Rectal smooth muscle tissue (tissue), 1 donor: ENCODE data around the gene DCAF7.

Source experiments
- H3K27ac ChIP-seq: one replicate; pipeline ENCODE4 v1.7.0; 2013; ENCODE audit warnings: low read depth, low read length, inconsistent platforms
- H3K27me3 ChIP-seq: one replicate; pipeline ENCODE4 v1.7.0; 2013; ENCODE audit warnings: low read length; ENCODE audit not compliant: control insufficient read depth, insufficient read depth
- H3K36me3 ChIP-seq: one replicate; pipeline ENCODE4 v1.7.0; 2013; ENCODE audit warnings: low read length; ENCODE audit not compliant: control insufficient read depth, insufficient read depth
- H3K4me1 ChIP-seq: one replicate; pipeline ENCODE4 v1.7.0; 2013; ENCODE audit warnings: low read length; ENCODE audit not compliant: control insufficient read depth, insufficient read depth
- H3K4me3 ChIP-seq: one replicate; pipeline ENCODE4 v1.7.0; 2013; ENCODE audit warnings: low read length
- H3K9ac ChIP-seq: one replicate; pipeline ENCODE4 v1.7.0; 2013; ENCODE audit warnings: low read length

DCAF7 gene

DNA sequence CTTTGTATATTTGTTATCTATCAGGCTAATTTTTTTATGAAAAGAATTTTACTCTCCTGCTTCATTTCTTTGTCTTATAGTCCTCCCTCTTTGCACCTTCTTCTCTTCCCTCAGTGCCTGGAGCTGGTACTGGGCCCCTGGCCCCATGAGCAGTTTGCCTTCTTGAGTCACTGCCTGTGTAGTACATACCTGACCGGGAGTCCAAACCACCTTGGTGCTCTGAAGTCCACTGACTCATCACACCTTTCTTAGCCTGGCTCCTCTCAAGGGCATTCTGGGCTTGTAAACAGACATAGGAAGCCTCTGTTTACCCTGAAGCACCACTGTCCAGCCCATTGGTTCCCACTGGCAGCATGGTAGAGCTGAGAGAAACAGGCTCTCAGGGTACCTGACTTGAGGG lies 39.4 kb downstream of the DCAF7 start:
- Histone ChIP-seq H3K27me3 (no peaks in the 10 kb centered on the region), H3K36me3 (peaks cover 28% of the 10 kb centered on the region), H3K4me1 (no peaks in the 10 kb centered on the region), H3K4me3 (no peak overlapping the region), H3K27ac (no peak overlapping the region), H3K9ac (no peak overlapping the region)

DNA sequence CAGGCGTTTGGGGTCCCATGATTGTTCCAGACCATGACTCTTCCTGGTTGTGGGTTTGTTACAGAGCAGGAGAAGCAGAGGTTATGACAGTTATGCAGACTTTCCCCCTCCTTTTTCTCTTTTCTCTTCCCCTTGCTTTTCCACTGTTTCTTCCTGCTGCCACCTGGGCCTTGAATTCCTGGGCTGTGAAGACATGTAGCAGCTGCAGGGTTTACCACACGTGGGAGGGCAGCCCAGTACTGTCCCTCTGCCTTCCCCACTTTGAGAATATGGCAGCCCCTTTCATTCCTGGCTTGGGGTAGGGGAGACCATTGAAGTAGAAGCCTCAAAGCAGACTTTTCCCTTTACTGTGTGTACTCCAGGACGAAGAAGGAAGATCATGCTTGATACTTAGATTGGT lies 42.5 kb downstream of the DCAF7 start:
- peaks cover 20% of the 10 kb centered on the region for H3K36me3 ChIP-seq
- H3K4me3 ChIP-seq = no peak overlapping the region
- no peak overlapping the region for H3K9ac ChIP-seq
- H3K27ac ChIP-seq = no peak overlapping the region
- no peaks in the 10 kb centered on the region for H3K4me1 ChIP-seq
- H3K27me3 ChIP-seq = no peaks in the 10 kb centered on the region

- H3K36me3 ChIP-seq = peaks cover 10% of the 10 kb centered on the region
Observed at GRCh38 chr17:63595132-63595531, 44.9 kb downstream of the DCAF7 start.

DNA sequence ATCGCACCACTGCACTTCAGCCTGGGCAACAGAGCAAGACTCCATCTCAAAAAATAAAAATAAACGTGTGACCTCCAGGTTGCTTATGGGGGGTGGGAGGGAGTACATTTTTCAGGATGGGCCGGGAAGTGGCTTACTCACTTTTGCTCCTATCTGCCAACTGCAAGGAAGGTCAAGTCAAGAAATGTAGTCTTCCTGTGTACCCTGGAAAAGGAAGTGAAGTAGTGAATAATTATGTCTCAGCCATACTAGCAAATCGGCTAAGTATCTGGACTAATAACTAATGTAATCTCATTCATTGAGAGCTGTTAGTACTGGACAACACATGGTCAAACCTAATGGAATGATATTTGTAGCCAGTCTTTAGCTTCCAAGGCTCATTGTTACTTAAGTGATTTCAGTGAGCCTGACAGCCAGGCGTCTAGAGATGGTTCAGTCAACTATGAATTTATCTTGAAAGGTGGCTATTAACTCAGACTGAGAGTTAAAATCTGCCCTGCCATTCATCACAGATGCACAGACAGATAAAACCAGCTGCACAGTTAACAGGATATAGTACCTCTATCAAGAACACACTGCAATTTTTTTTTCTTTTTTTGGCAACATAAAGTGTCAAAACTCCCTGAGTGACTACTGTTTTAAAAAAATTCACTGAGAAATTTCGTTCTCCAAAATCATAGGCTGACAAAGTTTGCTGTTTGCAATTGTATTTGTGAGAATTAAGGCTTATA lies 46.7 kb downstream of the DCAF7 start:
- H3K4me1 ChIP-seq = peaks cover 9% of the 10 kb centered on the region
- H3K9ac ChIP-seq = no peak overlapping the region
- H3K4me3 ChIP-seq = no peak overlapping the region
- H3K27me3 ChIP-seq = no peaks in the 10 kb centered on the region
- no peak overlapping the region for H3K27ac ChIP-seq
- no peaks in the 10 kb centered on the region for H3K36me3 ChIP-seq

More at GRCh38 chr17:63595132-63595531, 44.9 kb downstream of the DCAF7 start:
- Histone ChIP-seq H3K27me3 (no peaks in the 10 kb centered on the region), H3K27ac (no peak overlapping the region), H3K4me3 (no peak overlapping the region), H3K9ac (no peak overlapping the region), H3K4me1 (peaks cover 1% of the 10 kb centered on the region)

DNA sequence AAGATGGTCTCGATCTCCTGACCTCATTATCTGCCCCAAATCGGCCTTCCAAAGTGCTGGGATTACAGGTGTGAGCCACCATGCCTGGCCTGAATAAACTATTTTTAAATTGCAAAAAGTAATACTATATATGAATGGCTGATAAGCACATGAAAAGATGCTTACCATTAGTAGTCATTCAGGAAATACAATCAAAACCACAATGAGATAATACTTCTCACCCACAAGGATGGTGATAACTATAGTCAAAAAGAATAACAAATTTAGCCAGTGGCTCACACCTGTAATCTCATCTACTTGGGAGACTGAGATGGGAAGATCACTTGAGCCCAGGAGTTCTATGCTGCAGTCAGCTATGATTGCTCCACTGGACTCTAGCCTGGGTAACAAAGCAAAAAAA lies 48.0 kb downstream of the DCAF7 start:
- Histone ChIP-seq H3K36me3 (no peaks in the 10 kb centered on the region), H3K4me3 (no peak overlapping the region)

DNA sequence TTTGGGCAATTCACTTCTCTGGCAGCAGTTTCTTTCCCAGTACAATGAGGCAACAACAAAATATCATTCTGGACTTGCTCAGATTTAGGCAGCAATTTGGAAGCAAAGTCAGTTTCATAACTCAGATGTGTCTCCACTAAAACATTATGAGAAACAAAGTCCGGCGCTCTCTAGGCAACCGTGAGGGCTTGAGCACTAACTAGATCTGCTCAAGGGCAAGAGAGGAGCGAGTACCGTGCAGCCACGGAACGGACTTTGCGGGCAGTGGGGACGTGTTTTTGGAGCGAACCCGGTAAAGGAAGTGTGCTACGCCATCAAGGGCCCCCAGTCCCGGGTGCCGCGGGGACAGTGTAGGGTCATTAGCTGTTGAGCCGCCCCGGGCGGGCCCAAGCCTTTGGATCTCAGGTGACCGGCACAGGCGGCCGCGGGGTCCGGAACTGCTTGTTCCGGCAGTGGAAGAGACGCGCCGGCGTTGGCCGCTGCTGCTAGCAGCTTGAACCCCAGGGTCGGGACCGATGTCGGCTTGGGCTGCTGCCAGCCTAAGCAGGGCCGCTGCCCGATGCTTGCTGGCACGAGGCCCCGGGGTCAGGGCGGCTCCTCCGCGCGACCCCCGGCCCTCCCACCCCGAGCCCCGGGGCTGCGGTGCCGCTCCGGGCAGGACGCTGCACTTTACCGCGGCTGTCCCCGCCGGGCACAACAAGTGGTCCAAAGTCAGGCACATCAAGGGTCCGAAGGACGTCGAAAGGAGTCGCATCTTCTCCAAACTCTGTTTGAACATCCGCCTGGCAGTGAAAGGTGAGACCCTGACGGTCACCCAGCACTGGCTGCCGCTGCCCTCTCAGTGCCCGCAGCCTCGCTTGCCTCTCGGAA lies 50.5 kb downstream of the DCAF7 start, which contains the start of gene TACO1:
TSS of gene TACO1 (plus strand) at position 327 of the 870 bp plus-strand sequence. CDS start at position 516, 189 bp downstream.
- Histone ChIP-seq H3K9ac (peak within 1 kb of the TSS; percentile 85), H3K4me1 (peaks cover 9% of the 10 kb centered on the region), H3K27me3 (no peaks in the 10 kb centered on the region), H3K27ac (peak within 1 kb of the TSS; percentile 69), H3K4me3 (peak within 1 kb of the TSS; percentile 69), H3K36me3 (peaks cover 10% of the 10 kb centered on the region)

More for the DNA sequence above, 48.0 kb downstream of the DCAF7 start:
- Histone ChIP-seq H3K27ac (no peak overlapping the region), H3K4me1 (peaks cover 9% of the 10 kb centered on the region), H3K9ac (no peak overlapping the region), H3K27me3 (no peaks in the 10 kb centered on the region)

- H3K36me3 ChIP-seq = peaks cover 12% of the 10 kb centered on the region
- H3K4me1 ChIP-seq = peaks cover 9% of the 10 kb centered on the region
- H3K4me3 ChIP-seq = peak overlapping the region; percentile 69
- H3K27ac ChIP-seq = peak overlapping the region; percentile 69
- H3K9ac ChIP-seq = peak overlapping the region; percentile 85
- H3K27me3 ChIP-seq = no peaks in the 10 kb centered on the region
Observed at GRCh38 chr17:63601439-63602371, 51.4 kb downstream of the DCAF7 start.

DNA sequence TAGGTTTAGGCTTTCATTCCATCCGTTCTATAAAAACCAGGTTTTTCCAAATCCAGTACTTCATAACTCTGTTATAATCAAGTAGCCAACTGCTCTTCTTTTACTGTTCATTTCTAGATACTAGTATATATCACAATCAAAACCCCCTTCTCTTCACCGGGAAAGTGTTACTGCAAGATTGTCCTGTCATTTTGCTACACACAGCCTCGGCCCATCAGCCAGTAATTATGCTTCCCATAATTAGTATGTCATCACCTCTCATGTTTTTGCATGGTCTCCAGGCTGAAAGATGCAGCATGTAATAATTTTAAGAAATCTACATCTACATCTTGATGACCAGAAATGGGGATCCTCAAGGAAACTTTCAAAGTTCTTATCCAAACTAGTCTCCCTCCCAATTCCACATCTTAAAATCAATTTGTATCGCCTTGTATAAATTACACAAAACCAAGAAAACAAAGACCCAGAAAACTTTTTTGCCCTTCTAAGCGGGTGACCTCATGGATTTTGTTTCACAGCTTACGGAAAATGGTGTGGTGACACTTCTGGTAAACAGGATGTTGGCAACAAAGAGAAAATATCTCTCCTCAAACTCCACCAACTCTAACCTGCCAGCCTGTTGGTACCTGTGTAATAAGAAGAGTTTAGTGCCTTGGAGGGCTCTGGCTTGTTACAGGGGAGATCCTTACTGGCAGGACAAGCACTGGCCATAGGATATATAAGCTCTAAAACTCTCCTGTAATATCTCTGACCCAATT lies 59.7 kb downstream of the DCAF7 start:
- peaks cover 27% of the 10 kb centered on the region for H3K36me3 ChIP-seq
- no peak overlapping the region for H3K4me3 ChIP-seq
- no peak overlapping the region for H3K27ac ChIP-seq
- H3K9ac ChIP-seq = no peak overlapping the region
- no peaks in the 10 kb centered on the region for H3K4me1 ChIP-seq
- H3K27me3 ChIP-seq = no peaks in the 10 kb centered on the region

DNA sequence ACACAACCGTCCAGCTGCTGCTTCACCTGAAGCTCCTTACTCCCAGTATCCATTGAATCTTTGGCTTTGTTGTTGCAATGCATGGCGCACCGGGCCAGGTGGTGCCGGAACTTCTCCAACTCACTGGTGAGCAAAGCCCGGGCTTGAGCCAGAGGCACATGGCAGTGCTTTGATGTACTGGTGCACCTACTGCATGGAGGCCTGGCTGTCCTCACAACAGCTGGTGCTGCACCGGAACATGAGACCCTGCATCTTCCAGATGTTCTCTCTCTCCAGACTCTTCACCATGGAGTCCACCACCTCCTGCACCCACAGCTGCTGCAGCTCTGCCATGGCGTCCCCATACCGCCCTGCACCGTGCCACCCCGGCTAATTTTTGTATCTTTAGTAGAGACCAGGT lies 60.6 kb downstream of the DCAF7 start:
- H3K27me3 ChIP-seq = no peaks in the 10 kb centered on the region
- H3K27ac ChIP-seq = no peak overlapping the region
- H3K4me3 ChIP-seq = no peak overlapping the region
- H3K9ac ChIP-seq = no peak overlapping the region
- peaks cover 21% of the 10 kb centered on the region for H3K36me3 ChIP-seq
- no peaks in the 10 kb centered on the region for H3K4me1 ChIP-seq

- no peak overlapping the region for H3K4me3 ChIP-seq
- H3K27me3 ChIP-seq = no peaks in the 10 kb centered on the region
- no peak overlapping the region for H3K9ac ChIP-seq
- H3K27ac ChIP-seq = no peak overlapping the region
- H3K36me3 ChIP-seq = peaks cover 18% of the 10 kb centered on the region
- no peaks in the 10 kb centered on the region for H3K4me1 ChIP-seq
Observed at GRCh38 chr17:63611354-63611753, 61.1 kb downstream of the DCAF7 start.

DNA sequence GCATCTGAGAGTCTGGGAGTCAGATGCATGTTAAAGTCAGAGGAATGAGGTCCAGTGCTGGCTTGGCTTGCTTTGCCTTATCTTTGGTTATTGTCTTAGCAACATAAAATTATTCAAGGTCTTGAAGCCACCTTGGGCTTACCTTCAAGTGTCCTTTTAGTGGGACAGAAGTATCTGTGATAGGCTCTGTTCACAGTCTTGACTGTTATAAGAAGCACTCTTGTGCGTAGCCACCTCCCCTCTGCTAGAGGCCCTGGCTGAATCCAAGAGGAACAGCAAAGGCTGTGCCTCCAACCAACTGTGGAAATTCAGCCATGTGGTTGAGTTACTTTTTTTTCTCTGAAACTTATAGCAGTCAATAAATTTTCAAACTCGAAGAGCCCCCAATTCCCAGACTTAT lies 63.4 kb downstream of the DCAF7 start:
- Histone ChIP-seq H3K9ac (no peak overlapping the region), H3K4me1 (no peaks in the 10 kb centered on the region), H3K27ac (no peak overlapping the region), H3K36me3 (peaks cover under 1% of the 10 kb centered on the region), H3K27me3 (no peaks in the 10 kb centered on the region), H3K4me3 (no peak overlapping the region)
